Middle frontal gyrus (tissue), 1 donor: Measurements from ENCODE around the gene OPRD1.
"Not testable (repeated sequence)": the region's sequence is repeated elsewhere in the genome, so short reads cannot be mapped to it uniquely, and the experiment has no call there.

Source experiments
- DNase-seq: peaks from one replicate; pipeline ENCODE4 v3.0.0-alpha.2; 2015; ENCODE audit warnings: low spot score; ENCODE audit errors: extremely low spot score

OPRD1 gene

DNA sequence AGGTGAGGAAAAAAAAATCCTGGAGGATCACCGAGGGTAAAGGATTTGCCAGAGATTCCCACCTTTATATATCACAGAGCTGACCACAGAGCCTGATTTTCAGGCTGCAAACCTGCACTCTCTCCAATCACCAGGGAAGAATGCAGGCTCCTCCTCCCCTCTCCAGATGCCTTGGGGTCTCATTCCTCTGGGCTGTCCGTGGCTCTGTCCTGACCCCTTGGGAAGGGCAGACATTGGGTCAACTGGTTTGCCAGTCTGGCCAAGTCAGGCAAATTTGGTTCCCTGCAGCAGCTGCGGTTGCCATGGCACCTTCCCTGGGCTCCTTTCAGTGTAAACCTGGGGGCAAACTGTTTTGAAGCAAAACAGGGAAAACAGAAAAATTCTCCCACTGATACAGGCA is 11.6 kb upstream of the OPRD1 start:
- no peak for DNase-seq

DNA sequence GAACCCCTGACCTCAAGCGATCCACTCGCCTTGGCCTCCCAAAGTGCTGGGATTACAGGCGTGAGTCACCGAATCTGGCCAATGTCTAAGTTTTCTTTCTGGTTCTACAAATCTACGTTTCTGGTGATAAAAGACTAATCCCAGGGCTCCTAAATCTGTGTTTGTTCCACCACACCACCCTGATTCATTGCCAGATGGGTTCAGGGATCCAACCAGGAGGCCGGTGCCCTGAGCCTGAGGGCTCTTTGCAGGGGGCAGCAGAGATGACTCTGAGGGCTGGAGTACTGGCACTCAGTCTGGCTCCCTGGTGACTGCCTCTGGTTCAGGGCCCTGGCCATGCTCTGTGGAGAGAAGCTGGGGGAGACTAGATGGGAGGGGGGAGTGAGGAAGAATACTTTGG is 10.5 kb upstream of the OPRD1 start:
- no peak for DNase-seq

DNA sequence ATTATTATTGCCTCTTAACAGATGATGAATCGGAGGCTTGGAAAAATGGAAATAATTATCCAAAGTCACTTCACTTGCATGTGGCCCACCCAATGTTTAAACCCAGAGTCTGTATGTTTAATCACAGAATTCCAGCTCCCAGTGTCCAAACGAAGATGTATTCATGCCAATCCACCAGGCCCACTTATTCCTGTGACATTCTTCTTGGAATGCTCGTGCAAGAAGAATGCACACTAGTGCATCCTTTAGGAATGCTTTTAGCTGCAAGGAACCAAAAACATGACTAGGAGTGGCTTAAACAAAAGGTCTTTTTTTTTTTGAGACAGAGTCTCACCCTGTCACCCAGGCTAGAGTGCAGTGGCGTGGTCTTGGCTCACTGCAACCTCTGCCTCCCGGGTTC is 8.9 kb upstream of the OPRD1 start:
- no peak for DNase-seq

DNA sequence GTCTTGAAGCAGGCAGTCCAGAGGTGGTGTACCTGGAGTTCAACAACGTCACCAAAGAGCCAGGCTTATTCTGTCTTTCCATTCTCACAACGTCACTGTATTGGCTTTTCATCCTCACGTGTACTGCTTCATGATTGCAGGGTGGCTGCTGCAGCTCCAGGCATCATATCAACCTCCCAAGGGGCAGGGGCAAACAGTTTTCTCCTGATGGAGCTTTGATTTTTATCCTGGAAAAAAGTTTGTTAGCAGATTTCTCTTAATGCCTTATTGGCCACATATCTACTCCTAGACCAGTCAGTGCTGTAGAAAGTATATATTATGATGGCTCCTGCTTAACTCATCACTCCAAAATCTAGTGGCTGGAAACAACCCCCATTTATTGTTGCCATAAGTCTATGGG is 8.3 kb upstream of the OPRD1 start:
- DNase-seq: no peak

DNA sequence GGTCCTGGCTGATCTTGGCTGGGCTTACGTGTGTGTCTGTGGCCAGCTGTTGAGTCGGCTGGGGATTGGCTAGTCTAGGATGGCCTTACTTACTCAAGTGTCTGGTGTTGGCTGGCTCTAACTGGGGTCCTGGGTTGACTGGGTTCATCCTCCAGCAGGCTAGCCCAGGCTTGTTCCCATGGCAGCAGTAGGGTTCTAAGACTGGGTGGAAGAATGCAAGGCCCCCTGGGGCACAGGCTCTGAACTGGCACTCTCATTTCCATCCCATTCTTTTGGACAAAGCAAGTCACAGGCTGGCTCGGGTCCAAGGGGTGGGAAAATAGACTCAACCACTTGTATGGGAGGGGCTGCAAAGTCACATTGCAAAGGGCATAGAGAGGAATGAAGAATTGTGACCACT is 7.9 kb upstream of the OPRD1 start:
- no peak for DNase-seq

DNA sequence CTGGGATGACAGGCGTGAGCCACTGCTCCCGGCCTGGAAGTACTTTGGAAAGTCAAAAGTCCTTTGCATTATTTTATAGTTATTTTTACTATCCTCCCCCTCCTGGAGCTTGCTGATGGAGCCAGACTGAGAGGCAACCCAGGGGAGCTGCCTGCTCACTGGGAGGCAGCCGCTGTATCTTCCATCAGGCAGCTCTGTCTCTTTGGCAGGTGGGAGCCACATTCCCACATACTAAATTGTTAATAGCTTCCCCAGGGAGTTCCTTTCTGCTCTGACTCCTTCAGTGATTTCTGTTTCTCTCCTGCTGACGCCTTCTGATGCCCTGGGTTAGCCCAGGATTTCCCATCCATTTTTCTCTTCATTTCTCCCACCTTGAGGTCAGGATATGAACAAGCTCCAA is 4.9 kb upstream of the OPRD1 start:
- no peak for DNase-seq

DNA sequence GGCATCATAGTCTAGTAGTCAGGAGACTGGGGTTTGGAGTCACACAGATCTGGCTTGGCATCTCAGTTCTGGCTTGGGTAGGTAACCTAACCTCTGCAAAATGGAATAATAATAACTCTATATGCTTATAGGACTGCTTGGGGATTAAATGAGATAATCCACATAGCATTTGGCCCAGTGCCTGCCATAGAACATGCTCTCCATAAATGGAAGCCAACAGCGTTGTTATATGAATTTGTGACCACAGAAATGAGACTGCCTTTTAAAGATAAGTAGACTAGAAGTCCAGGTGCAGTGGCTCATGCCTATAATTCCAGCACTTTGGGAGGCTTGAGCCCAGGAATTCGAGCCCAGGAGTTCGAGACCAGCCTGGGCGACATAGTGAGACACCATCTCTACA is 4.0 kb upstream of the OPRD1 start:
- DNase-seq: no peak

DNA sequence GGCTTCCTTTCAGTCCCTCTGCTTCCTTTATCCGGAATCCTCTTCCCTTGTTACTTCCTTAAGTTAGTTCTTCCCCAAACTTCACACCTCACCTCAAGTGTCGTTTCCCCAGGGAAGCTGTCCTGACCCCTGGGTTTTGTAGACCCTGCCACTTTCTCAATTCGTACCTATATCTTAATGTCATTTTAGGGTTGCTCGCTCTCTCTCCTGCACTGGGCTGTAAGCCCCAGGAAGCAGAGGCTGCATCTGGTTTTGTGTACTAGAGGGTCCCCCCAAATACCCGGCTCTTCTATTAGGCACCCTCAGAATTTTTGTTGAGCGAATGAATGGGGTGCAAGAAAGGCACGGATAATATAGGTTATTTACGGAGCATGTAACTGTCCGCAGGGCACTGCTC is 603 bp upstream of the OPRD1 start:
- DNase-seq: no peak

DNA sequence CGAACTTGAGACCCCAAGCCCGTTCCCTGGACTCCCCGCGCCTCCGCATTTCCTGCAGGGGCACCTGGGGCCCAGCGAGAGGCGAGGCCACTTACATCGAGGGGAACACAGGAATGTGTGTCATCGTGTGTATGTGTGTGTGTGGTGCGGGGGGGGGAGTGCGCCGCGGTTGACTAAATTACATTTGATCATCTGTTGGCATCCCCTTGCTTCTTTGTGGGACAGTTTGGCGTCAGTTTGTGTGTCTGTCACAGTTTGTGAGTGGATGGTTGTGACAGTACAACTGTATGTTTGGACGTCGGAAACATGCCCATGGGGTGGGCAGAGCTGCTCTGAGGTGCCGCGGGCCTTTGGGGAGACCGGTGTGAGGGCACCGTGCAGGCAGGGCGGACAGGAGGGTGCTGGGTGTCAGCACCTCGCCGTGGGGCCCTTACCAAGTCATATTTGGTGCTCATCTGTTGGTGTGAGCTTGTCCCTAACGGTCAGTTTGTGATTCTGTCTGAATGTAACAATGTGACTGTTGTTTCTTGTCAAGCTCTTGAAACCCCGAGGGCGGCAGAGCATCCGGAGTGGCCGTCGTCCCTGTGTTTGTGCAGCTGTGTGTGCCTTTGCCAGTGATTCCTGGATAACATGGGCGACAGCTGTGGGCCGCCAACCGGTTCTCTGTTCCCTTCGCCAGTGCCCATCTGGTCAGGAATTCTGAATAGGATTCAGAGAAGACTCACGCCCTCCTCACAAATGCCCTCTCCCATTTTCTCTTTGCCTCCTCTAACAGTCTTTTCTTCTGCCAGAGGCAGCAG is 899 bp downstream of the OPRD1 start:
- DNase-seq: no peak

DNA sequence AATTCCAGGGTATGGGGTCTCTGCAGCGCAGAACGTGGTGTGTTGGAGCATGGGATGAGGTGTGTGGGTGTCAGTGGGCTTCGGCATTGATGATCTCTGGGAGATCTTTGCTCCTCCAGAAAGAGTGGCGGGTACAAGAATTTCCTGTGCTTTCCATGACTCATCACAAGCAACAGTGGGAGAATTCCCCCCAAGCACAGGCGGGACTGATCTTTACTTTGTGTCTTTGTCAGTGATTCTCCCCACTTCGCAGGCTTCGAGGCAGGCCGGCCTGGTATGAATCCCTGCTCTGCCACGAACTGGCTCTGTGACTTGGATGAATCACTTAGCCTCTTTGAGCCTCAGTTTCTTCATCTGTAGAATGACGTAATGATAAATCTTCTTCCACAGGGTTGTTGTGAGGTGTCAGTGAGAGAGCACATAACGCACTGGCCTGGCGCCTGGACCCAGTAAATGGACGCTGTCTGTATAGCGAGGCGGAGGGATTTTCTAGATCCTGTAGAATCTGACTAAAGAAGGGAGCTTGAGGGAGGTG is 2.0 kb downstream of the OPRD1 start:
- DNase-seq: no peak

DNA sequence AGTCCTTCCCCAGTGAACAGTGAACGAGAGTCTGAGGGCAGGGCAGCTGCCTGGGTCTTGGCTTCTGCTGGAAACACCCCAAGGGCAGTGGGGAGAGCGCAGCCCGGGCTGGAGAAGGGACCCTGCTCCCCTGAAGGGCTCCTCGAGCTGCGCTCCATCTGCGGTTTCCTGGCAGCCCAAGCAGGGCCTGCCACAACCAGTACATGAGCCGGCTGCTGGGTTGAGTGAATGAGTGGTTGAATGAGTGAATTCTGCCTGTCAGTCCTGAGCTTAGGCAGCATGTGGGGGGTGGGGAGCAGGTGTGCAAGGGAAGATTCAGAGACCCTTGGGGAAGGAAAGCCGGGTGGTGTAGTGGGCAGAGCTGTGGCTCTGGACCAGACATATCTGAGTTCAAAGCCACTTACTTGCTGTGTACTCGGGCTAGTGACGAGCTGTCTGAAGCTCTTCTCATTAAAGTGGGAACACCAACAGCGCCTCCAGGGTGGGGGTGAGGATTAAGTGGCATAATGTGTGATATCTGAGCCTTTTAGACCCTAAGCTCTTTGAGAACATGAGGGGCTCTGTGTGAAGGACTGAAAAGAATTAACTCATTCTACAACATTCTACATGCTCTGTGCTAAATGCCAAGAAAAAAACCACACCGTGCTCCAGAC is 3.7 kb downstream of the OPRD1 start:
- no peak for DNase-seq

DNA sequence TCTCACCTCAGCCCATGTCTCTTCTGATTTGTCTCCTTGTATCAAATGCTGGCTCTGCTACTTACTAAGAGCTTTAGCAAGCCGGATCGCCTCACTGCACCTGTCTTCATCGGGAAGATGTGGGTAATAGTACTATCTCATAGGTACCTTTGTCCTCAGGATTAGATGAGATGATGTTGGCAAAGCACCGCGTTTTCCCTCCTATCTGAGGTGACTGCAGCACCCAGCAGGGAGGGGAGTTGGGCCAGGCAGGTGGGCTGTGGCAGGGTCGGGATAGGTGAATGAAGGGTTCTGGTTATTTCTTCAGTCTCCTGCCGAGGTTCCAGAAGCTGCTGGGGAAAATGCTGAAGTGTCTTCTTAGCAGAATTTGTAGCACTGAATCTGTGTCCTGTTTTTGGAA is 5.2 kb downstream of the OPRD1 start:
- no peak for DNase-seq

DNA sequence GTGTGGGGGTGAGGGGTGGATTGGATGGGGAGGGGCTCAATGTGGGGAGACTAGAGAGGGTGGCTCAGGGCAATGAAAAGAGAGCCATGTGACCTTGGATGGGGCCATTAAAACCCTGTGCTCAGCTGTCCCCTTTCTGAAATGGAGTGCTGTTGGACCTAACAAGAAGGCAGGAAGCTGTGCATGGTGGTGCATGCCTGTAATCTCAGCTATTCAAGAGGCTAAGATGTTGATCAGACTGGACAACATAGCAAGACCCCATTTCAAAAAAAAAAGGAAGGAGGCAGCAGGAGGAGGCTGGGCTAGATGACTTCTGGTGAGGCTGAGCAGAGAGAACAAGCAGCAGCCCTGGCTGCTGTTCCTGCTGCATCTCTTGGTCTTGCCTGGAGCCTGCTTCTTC is 7.0 kb downstream of the OPRD1 start:
- no peak for DNase-seq

DNA sequence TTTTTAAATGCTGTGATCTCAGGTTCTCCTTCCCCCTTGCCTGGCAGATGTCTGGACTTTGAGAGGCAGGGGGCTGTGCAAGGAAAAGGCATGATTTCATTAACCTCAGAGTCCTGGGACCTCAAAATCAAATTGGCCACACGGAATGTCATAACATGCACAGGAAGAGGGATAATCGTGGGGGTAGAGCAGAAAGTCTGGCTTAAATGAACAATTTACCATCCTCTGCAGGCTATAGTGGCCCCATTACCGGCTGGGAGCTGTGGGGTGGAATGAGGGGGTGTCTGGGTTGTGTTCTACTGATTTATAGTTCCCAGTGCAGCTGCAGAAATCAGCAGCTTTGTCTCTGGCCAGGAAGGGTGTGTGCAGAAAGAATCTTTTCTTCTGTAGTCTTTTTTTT is 10.8 kb downstream of the OPRD1 start:
- no peak for DNase-seq

DNA sequence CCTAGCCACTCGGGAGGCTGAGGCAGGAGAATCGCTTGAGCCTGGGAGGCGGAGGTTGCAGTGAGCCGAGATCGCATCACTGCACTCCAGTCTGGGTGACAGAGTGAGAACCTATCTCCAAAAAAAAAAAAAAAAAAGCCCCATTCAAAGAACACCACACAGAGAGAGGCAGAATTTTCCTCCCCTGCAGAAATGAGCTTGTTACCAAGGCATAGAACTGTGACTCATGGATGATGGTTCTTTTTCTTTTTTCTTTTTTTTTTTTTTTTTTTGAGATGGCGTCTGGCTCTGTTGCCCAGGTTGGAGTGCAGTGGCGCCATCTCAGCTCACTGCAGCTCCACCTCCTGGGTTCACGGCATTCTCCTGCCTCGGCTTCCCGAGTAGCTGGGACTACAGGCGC is 12.1 kb downstream of the OPRD1 start:
- DNase-seq: not testable (repeated sequence)

DNA sequence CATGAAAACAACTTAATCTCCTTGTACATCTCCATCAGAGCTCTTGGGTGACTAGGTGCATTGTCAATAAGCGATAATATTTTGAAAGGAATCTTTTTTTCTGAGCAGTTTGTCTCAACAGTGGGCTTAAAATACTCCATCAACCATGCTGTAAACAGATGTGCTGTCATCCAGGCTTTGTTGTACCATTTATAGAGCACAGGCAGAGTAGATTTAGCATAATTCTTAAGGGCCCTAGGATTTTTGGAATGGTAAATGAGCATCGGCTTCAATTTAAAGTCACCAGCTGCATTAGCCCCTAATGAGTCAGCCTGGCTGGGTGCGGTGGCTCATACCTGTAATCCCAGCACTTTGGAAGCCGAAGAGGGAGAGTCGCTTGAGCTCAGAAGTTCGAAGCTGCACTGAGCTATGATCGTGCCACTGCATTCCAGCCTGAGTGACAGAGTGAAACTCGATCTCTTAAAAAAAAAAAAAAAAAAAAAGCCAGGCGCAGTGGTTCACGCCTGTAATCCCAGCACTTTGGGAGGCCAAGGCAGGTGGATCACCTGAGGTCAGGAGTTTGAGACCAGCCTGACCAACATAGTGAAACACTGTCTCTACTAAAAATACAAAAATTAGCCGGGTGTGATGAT is 16.4 kb downstream of the OPRD1 start:
- DNase-seq: not testable (repeated sequence)

DNA sequence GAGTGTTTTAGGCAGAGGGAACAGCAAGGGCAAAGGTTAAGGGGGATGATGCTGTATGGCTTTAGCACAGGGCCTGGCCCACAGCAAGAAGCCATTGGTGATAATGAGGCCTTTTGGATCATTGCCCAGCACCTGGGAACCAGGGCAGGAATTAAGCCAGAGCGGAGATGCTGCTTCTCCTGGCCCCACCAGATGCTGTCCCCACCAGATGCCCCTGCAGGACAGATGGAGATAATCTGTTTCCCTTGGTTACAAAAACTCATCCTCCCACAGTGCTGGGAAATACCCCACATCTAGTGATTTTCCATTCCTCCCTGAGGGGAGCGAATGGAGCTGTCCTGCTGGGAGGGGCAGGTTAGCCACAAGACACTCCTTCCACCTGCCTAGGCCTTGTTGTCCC is 18.8 kb downstream of the OPRD1 start:
- DNase-seq: no peak

DNA sequence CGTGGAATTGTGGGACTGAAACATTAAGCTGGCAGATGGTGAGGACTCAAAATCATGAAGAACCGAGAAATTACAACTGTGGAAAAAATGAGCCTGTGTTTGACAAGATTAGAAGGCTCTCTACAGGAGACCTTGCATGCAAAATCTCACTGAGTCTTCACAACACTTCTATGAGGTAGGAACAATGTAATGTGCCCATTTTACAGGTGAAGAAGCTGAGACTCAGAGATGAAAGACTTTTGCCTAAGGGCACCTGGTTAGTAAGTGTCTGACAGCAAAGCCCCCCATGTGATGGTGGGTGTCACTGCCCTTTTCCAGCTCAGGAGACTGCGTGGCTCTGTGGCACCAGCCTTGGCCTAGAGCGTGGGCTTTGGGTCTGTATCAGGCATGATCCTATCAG is 21.0 kb downstream of the OPRD1 start:
- no peak for DNase-seq

DNA sequence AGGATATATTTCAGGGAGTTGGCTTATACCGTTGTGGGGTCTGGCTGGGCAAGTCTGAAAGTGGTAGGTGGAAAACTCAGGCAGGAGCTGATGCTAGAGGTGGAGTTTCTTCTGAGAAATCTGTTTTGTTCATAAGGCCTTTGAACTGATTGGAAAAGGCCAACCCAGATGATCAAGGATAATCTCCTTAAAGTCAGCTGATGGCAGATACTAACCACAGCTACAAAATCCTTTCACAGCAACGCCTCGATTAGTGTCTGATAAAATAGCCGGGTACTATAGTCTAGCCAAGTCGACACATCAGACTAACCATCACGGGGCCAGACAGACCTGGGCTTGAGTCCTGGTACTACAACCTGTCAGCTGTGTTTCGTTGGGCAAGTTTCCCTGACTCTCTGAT is 21.4 kb downstream of the OPRD1 start:
- DNase-seq: no peak

DNA sequence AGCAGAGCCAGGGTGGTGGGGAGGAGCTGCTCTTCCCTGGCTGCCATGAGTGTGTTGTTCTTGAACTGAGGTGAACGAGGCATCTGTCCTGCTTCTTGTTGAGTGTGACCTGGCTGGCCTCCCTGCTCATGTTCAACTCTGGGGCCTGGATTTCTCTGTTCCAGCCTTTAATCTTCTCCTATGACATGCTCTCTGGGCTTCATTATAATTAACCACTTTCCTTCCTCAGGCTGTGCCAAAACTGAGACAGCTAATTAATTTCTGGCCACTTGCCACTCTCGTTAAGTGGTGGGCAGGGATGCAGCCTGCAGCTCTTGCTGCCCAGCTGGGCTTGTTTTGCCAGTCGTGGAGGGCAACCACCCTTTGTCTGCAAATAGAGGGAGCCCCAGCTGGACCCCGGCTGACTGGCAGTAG is 23.3 kb downstream of the OPRD1 start:
- peak; percentile 51 for DNase-seq

DNA sequence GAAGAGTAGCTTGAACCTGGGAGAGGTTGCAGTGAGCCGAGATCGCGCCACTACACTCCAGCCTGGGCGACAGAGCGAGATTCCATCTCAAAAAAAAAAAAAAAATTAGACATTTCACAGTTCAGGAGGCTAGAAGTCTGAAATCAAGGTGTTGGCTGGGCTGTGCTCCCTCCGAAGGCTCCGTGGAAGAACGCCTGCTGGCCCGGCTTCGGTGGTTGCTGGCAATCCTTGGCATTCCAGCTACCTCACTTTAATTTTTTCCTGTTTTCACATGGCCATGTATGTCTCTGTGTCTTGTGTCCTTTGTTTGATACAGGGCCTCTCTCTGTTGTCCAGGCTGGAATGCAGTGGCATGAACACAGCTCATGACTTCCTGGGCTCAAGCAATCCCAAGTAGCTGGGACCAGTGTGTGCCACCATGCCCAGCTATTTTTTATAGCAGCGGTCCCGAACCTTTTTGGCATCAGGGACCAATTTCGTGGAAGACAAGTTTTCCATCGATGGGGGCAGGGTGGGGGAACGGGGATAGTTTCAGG is 24.5 kb downstream of the OPRD1 start:
- no peak for DNase-seq

DNA sequence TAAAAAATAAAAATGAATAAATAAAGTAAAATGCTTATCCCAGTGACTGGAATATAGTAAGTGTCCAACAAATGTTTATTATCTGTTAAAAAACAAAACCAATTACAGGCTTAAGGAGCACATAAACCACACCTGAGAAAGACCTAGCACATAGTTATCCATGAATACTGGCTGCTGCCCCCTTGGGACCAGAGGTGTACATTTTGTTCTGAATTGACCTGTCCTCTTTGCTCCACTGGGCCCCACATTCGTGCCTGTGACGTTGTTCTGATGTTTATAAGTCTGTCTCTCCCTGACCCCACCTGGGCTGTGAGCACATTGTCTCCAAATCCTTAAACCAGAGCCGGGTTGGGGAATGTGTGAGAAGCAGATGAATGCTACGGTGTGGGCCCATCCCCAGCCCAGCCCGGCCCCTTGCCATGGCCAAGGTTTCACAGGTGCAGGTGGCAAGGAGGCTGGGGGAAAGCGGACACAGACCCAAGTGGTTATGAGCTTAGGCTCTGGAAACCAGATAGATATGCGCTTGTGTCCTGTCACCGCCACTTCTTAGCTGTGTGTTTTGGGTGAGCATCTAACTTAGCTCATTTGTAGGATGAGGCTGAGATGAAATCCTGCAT is 29.1 kb downstream of the OPRD1 start:
- DNase-seq: no peak
